Endothelial cell of umbilical vein (primary cell): ENCODE measurements around the gene STPG4. TPM values are rescaled to one million over a fixed set of nuclear protein-coding genes. Genes with fewer than 3 reads are reported as not detected.

Experiments used
- BruUV-seq: library from RNA; stranded (reverse); fragments of 400-500 nt; replicated peaks from 2 replicates; lab custom pipeline; 2021; lab: Mats Ljungman, UMichigan
- CTCF ChIA-PET: fragments of 300-600, 350-600 bp; sonication (Branson Sonifier 250); formaldehyde crosslinking; loops from one replicate; lab custom pipeline; 2021; ENCODE audit warnings: antibody characterized with exemption, inconsistent platforms; lab: Charles Lee
- POLR2A ChIA-PET: fragments of 300-600, 350-600 bp; sonication (Branson Sonifier 250); formaldehyde crosslinking; loops from one replicate; lab custom pipeline; 2021; ENCODE audit warnings: antibody characterized with exemption, inconsistent platforms; lab: Charles Lee
- DNase-seq: peaks from one replicate; pipeline ENCODE4 v3.0.0-alpha.2; 2011; ENCODE audit warnings: low read depth, low spot score
- FAIRE-seq: peaks from 2 replicates; lab custom pipeline; 2011; peaks lifted over from hg19 to GRCh38; lab: Jason Lieb, UNC
- H2AFZ ChIP-seq: 2 replicates; pipeline ENCODE4 v1.6.0; 2012; ENCODE audit warnings: low read depth, low read length, control low read depth, inconsistent platforms
- H3K27ac ChIP-seq: 2 replicates; pipeline ENCODE4 v1.5.1; 2011; ENCODE audit warnings: low read depth, mild to moderate bottlenecking, control low read depth, low read length, moderate library complexity; ENCODE audit not compliant: insufficient read depth
- H3K27me3 ChIP-seq, 2 experiments: 2 replicates each; pipeline versions ENCODE4 v1.6.0 to v1.6.1; 2011; ENCODE audit warnings: low read length in 2 of 2, mixed read lengths in 1 of 2; ENCODE audit not compliant: control insufficient read depth in 2 of 2, insufficient read depth in 2 of 2
- H3K36me3 ChIP-seq, 2 experiments: 2 replicates in 1 of 2; 3 replicates in 1 of 2; pipeline ENCODE4 v1.5.1; 2011; ENCODE audit warnings: low read length in 2 of 2, mild to moderate bottlenecking in 1 of 2, moderate library complexity in 1 of 2; ENCODE audit not compliant: control insufficient read depth in 2 of 2, insufficient read depth in 2 of 2; ENCODE audit errors: extremely low read depth in 1 of 2
- H3K4me1 ChIP-seq: 3 replicates; pipeline ENCODE4 v1.5.1; 2011; ENCODE audit warnings: mild to moderate bottlenecking, low read length; ENCODE audit not compliant: control insufficient read depth, insufficient read depth; ENCODE audit errors: extremely low read depth
- H3K4me2 ChIP-seq: 2 replicates; pipeline ENCODE4 v1.6.1; 2011; ENCODE audit warnings: low read length, control low read depth, mixed read lengths; ENCODE audit not compliant: insufficient read depth
- H3K4me3 ChIP-seq, 3 experiments: fragments of 200-600 bp in 1 of 3; sonication (generic), shearing (Covaris generic) in 1 of 3; replicated peaks in 1 of 3; 2 replicates each; pipeline ENCODE4 v1.5.1; 2011 to 2016; ENCODE audit warnings: control low read depth in 3 of 3, low read length in 3 of 3, mild to moderate bottlenecking in 2 of 3, inconsistent platforms in 1 of 3, low read depth in 1 of 3, moderate library complexity in 1 of 3; ENCODE audit not compliant: insufficient read depth in 1 of 3
- H3K79me2 ChIP-seq: 2 replicates; pipeline ENCODE4 v1.6.0; 2012; ENCODE audit warnings: low read length, inconsistent platforms; ENCODE audit not compliant: control insufficient read depth, insufficient read depth
- H3K9ac ChIP-seq: replicated peaks from 2 replicates; pipeline ENCODE3; 2011; ENCODE audit warnings: low read length, control low read depth; ENCODE audit not compliant: insufficient read depth; ENCODE audit errors: extremely low read depth
- H3K9me1 ChIP-seq: replicated peaks from 3 replicates; pipeline ENCODE4 v1.6.0; 2011; ENCODE audit warnings: mild to moderate bottlenecking, low read length; ENCODE audit not compliant: control insufficient read depth, insufficient read depth; ENCODE audit errors: extremely low read depth
- H3K9me3 ChIP-seq: replicated peaks from 2 replicates; pipeline ENCODE4 v1.5.1; 2012; ENCODE audit warnings: low read length, inconsistent platforms; ENCODE audit not compliant: control insufficient read depth, insufficient read depth
- H4K20me1 ChIP-seq: replicated peaks from 2 replicates; pipeline ENCODE3; 2011; ENCODE audit warnings: mild to moderate bottlenecking, low read length; ENCODE audit not compliant: control insufficient read depth, insufficient read depth; ENCODE audit errors: extremely low read depth
- CTCF ChIP-seq, 2 donors: IDR thresholded peaks; 1 replicate in 1 of 2; 2 replicates in 1 of 2; pipeline ENCODE4 v1.5.1; 2011; ENCODE audit warnings: low read length in 2 of 2, mild to moderate bottlenecking in 2 of 2, moderate library complexity in 2 of 2, control low read depth in 1 of 2, inconsistent platforms in 1 of 2, low read depth in 1 of 2; ENCODE audit not compliant: insufficient read depth in 1 of 2; ENCODE audit errors: extremely low read depth in 1 of 2
- EZH2 ChIP-seq: IDR thresholded peaks from 2 replicates; pipeline ENCODE4 v1.6.1; 2012; ENCODE audit warnings: borderline replicate concordance, low read depth, mild to moderate bottlenecking, moderate library complexity, low read length, inconsistent platforms; ENCODE audit not compliant: severe bottlenecking
- FOS ChIP-seq: IDR thresholded peaks from 2 replicates; pipeline ENCODE4 v1.6.1; 2011; ENCODE audit warnings: mild to moderate bottlenecking, low read length, moderate library complexity, borderline replicate concordance; ENCODE audit not compliant: insufficient read depth
- GATA2 ChIP-seq: IDR thresholded peaks from 2 replicates; pipeline ENCODE4 v1.7.0; 2011; ENCODE audit warnings: low read depth, mild to moderate bottlenecking, moderate library complexity, mixed read lengths, low read length; ENCODE audit not compliant: insufficient read length, insufficient read depth
- JUN ChIP-seq: IDR thresholded peaks from 2 replicates; pipeline ENCODE4 v1.6.1; 2011; ENCODE audit warnings: borderline replicate concordance, low read depth; ENCODE audit not compliant: insufficient read length, insufficient read depth
- MAX ChIP-seq: IDR thresholded peaks from 2 replicates; pipeline ENCODE4 v1.6.1; 2011; ENCODE audit not compliant: insufficient read depth, insufficient read length
- MYC ChIP-seq: IDR thresholded peaks from one replicate; pipeline ENCODE4 v1.6.1; 2011; ENCODE audit warnings: mild to moderate bottlenecking, low read depth, low read length
- POLR2A ChIP-seq: IDR thresholded peaks from 2 replicates; pipeline ENCODE4 v1.6.1; 2012; ENCODE audit warnings: low read depth, mild to moderate bottlenecking, control low read depth, low read length
- POLR2AphosphoS5 ChIP-seq: IDR thresholded peaks from 2 replicates; pipeline ENCODE4 v1.6.1; 2012; ENCODE audit warnings: low read depth, mild to moderate bottlenecking, control low read depth, low read length, moderate library complexity; ENCODE audit not compliant: insufficient read depth
- dilution Hi-C: fragments of 300-500 bp; cut with MboI; formaldehyde crosslinking; loops from one replicate; pipeline ENCODE4 v1.15.0; 2019; ENCODE audit warnings: low sequenced_read_pairs; ENCODE audit not compliant: extremely low pct_ligation_motif_present
- intact Hi-C: fragments of 100-400 bp; cut with micrococcal nuclease; formaldehyde crosslinking; loops from one replicate; pipeline ENCODE4 v1.10.0; 2022
- polyA plus RNA-seq, 4 experiments: library from polyadenylated mRNA; depleted of rRNA in 3 of 4; stranded (reverse) in 3 of 4; unstranded in 1 of 4; fragments of >200 nt; gene quantifications; 2 replicates each; pipeline versions ENCODE4 v1.2.1 to v1.2.3, GENCODE V29; 2011 to 2012; ENCODE audit warnings: missing spikeins in 1 of 4
- total RNA-seq: library from RNA; stranded (reverse); gene quantifications from 2 replicates; pipeline ENCODE4 v1.2.3, GENCODE V29; 2021

Gene STPG4
- total and polyA plus RNA-seq, 2 donors (not counting 3 experiments of a cell fraction or from before 2014, with no cell fraction given): 0.53 TPM; not detected in 1

- intact Hi-C loops: no loop called here
- Histone ChIP-seq H4K20me1 (no peaks in the 10 kb centered on the region), H3K4me2 (no peak overlapping the region), H3K9me3 (no peaks in the 10 kb centered on the region), H3K4me1 (peaks cover 46% of the 10 kb centered on the region), H2AFZ (no peak overlapping the region), H3K4me3 (no peak overlapping the region), H3K9me1 (no peaks in the 10 kb centered on the region), H3K27ac (no peak overlapping the region), H3K36me3 (no peaks in the 10 kb centered on the region), H3K79me2 (no peaks in the 10 kb centered on the region), H3K27me3 (no peaks in the 10 kb centered on the region), H3K9ac (no peak overlapping the region)
- ChIA-PET CTCF (no interaction called here), POLR2A (no interaction called here)
- BruUV-seq: no TSS peak
- TF ChIP-seq MYC (no peak), JUN (no peak), FOS (no peak), EZH2 (no peak), CTCF (IDR thresholded peaks at IDR 0.05; ENCODE audit: extremely low read depth in 1 of 2, insufficient read depth in 1 of 2, low read depth in 1 of 2, low read length in 2 of 2) (no peak), POLR2A (no peak), POLR2AphosphoS5 (no peak), GATA2 (no peak), MAX (no peak)
- DNase-seq (no peak), FAIRE-seq (no peak)
- dilution Hi-C loops: no loop called here
Observed at GRCh38 chr2:47067788-47068407, 87.2 kb downstream of the STPG4 start.
